Breast epithelium (tissue), 4 donors: ENCODE measurements around the gene SH2D3A. TPM values are rescaled to one million over a fixed set of nuclear protein-coding genes. Genes with fewer than 3 reads are reported as not detected.
A peak's percentile ranks its signal among the peaks of the same experiment; 100 is the strongest.
"Not testable (repeated sequence)": the region's sequence is repeated elsewhere in the genome, so short reads cannot be mapped to it uniquely, and the experiment has no call there.

ENCODE experiments used
- DNase-seq, 2 donors: peaks; one replicate each; pipeline ENCODE4 v3.0.0-alpha.2; 2019; ENCODE audit warnings: low spot score in 2 of 2
- H3K27ac ChIP-seq, 2 donors: fragments of 200-600 bp; sonication (generic) in 1 of 2; one replicate each; pipeline ENCODE4 v1.5.1; 2016 to 2019; ENCODE audit warnings: mild to moderate bottlenecking in 1 of 2
- H3K27me3 ChIP-seq, 2 donors: fragments of 200-600 bp; sonication (generic) in 1 of 2; one replicate each; pipeline versions ENCODE4 v1.5.1 to v1.6.0; 2017 to 2019; ENCODE audit warnings: control low read depth in 1 of 2, mild to moderate bottlenecking in 1 of 2
- H3K36me3 ChIP-seq: fragments of 200-600 bp; one replicate; pipeline ENCODE4 v1.5.1; 2019
- H3K4me1 ChIP-seq, 2 donors: fragments of 200-600 bp; sonication (generic); one replicate each; pipeline ENCODE4 v1.5.1; 2016 to 2019; ENCODE audit warnings: control low read depth in 1 of 2
- H3K4me3 ChIP-seq, 3 donors: fragments of 200-600 bp; sonication (generic); 1 replicate in 2 of 3; 2 replicates in 1 of 3; pipeline ENCODE4 v1.5.1; 2016 to 2019; ENCODE audit warnings: mild to moderate bottlenecking in 3 of 3, moderate library complexity in 2 of 3
- H3K9me3 ChIP-seq, 2 donors: fragments of 200-600 bp; sonication (generic) in 1 of 2; one replicate each; pipeline ENCODE4 v1.5.1; 2016 to 2019; ENCODE audit warnings: control low read depth in 1 of 2
- POLR2A ChIP-seq: fragments of 450-650 bp; IDR thresholded peaks from one replicate; pipeline ENCODE4 v1.6.1; 2016; ENCODE audit warnings: antibody characterized with exemption, mild to moderate bottlenecking, moderate library complexity
- POLR2AphosphoS5 ChIP-seq, 3 donors: sonication (generic); formaldehyde crosslinking; IDR thresholded peaks; one replicate each; pipeline ENCODE4 v1.6.1; 2017; ENCODE audit warnings: antibody characterized with exemption in 3 of 3
- intact Hi-C: fragments of 100-400 bp; cut with DNase I; formaldehyde crosslinking; loops from one replicate; pipeline ENCODE4 v1.15.1; 2023; ENCODE audit warnings: low total_unique reads
- total RNA-seq, 3 donors: library from RNA; depleted of rRNA; stranded (reverse); fragments of >200 nt; gene quantifications; one replicate each; pipeline ENCODE4 v1.1.0, GENCODE V29; 2016
- TF ChIP-seq, protein P1 (sequence below), 3 donors: fragments of 450-650 bp; IDR thresholded peaks; one replicate each; pipeline ENCODE4 v1.5.1; 2016 to 2017; ENCODE audit warnings: antibody characterized with exemption in 3 of 3, mild to moderate bottlenecking in 3 of 3, moderate library complexity in 3 of 3

SH2D3A gene
- total RNA-seq, 3 donors from 2014 or later = 0.96 to 38.2 (median 18.4) TPM

- H3K27me3 ChIP-seq = peaks cover 0 to 6% of the 10 kb centered on the region in 2 donors
- no peaks in the 10 kb centered on the region for H3K36me3 ChIP-seq
- TF ChIP-seq, protein P1, sequence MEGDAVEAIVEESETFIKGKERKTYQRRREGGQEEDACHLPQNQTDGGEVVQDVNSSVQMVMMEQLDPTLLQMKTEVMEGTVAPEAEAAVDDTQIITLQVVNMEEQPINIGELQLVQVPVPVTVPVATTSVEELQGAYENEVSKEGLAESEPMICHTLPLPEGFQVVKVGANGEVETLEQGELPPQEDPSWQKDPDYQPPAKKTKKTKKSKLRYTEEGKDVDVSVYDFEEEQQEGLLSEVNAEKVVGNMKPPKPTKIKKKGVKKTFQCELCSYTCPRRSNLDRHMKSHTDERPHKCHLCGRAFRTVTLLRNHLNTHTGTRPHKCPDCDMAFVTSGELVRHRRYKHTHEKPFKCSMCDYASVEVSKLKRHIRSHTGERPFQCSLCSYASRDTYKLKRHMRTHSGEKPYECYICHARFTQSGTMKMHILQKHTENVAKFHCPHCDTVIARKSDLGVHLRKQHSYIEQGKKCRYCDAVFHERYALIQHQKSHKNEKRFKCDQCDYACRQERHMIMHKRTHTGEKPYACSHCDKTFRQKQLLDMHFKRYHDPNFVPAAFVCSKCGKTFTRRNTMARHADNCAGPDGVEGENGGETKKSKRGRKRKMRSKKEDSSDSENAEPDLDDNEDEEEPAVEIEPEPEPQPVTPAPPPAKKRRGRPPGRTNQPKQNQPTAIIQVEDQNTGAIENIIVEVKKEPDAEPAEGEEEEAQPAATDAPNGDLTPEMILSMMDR (IDR thresholded peaks at IDR 0.05) = no peak
- TF ChIP-seq POLR2AphosphoS5 (IDR thresholded peaks at IDR 0.05) (no peak), POLR2A (no peak)
- H3K4me1 ChIP-seq = no peaks in the 10 kb centered on the region
- no peaks in the 10 kb centered on the region for H3K9me3 ChIP-seq
- H3K27ac ChIP-seq = peak overlapping the region in 1 of 2 donors; percentile 32
- intact Hi-C loops = no loop called here
- no peak overlapping the region for H3K4me3 ChIP-seq
- DNase-seq = no peak
These were observed 56.8 kb downstream of the SH2D3A start for GRCh38 chr19:6710273-6711077.

DNA sequence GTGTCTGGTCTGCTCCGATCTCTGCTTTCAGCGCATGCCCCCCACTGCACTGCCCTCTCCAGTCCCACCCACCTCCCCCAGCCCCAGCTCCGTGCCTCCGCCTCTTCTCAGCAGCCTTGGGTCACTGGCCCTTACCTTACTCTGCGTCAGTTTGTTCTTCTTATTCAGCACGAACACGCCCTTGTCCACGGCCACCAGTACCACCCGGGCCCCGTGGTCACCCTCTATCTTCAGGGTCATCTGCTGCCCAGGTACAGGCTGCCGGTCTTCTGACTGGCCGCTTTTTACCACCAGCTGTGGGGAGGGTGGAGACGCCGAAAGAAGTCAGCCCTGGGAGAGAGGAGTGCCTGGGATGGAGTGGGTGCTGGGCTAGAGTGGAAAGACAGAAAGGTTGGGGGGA lies 57.7 kb downstream of the SH2D3A start:
- intact Hi-C loops = no loop called here
- Histone ChIP-seq H3K36me3 (no peaks in the 10 kb centered on the region), H3K4me3 (no peak overlapping the region), H3K9me3 (no peaks in the 10 kb centered on the region), H3K4me1 (no peaks in the 10 kb centered on the region), H3K27ac (no peak overlapping the region), H3K27me3 (peaks cover 0 to 6% of the 10 kb centered on the region in 2 donors)
- no peak for TF ChIP-seq POLR2A
- TF ChIP-seq, protein P1 (IDR thresholded peaks at IDR 0.05) = no peak
- no peak for TF ChIP-seq POLR2AphosphoS5 (IDR thresholded peaks at IDR 0.05)
- DNase-seq = no peak

DNA sequence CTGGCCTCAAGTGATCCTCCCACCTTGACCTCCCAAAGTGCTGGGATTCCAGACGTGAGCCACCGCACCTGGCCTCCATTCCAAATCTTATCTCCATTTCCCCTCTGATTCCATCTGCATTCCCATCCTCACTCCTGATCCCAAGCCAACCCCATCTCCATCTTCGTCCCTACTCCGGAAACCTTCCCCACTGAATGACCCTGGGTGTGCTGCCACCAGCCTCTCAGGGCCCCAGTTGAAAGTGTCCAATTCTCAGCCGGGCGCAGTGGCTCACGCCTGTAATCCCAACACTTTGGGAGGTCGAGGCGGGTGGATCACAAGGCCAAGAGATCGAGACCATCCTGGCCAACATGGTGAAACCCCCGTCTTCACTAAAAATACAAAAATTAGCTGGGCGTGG lies 58.3 kb downstream of the SH2D3A start:
- H3K36me3 ChIP-seq, H3K27me3 ChIP-seq, intact Hi-C loops, DNase-seq, H3K27ac ChIP-seq, H3K4me3 ChIP-seq, H3K4me1 ChIP-seq, H3K9me3 ChIP-seq: not testable (repeated sequence)

DNA sequence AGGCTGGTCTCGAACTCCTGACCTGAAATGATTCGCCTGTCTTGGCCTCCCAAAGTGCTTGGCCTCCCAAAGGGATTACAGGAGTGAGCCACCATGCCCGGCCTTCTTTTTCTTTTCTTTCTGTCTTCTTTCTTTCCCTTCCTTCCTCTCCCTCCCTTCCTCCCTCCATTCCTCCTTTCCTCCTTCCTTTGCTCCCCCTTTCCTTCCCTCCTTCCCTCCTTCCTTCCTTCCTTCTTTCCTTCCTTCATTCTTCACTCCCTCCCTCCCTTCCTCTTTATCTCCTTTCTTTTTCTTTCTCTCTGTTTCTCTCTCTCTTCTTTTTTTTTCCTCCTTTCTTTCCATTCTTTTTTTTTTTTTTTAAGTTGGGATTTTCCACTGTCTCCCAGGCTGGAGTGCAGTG lies 58.9 kb downstream of the SH2D3A start:
- Histone ChIP-seq H3K9me3 (no peaks in the 10 kb centered on the region), H3K27ac (no peak overlapping the region), H3K27me3 (peaks cover 0 to 6% of the 10 kb centered on the region in 2 donors), H3K4me3 (no peak overlapping the region), H3K36me3 (no peaks in the 10 kb centered on the region), H3K4me1 (no peaks in the 10 kb centered on the region)
- intact Hi-C loops = no loop called here
- no peak for DNase-seq
- TF ChIP-seq, protein P1 (IDR thresholded peaks at IDR 0.05) = no peak
- TF ChIP-seq POLR2A = no peak
- TF ChIP-seq POLR2AphosphoS5 (IDR thresholded peaks at IDR 0.05) = no peak

GRCh38 chr19:6707658-6708018 lies 59.6 kb downstream of the SH2D3A start:
- no peak for TF ChIP-seq POLR2A
- TF ChIP-seq, protein P1 (IDR thresholded peaks at IDR 0.05) = no peak
- no peak for TF ChIP-seq POLR2AphosphoS5 (IDR thresholded peaks at IDR 0.05)
- Histone ChIP-seq H3K27ac (no peak overlapping the region), H3K4me3 (no peak overlapping the region), H3K27me3 (peaks cover 0 to 6% of the 10 kb centered on the region in 2 donors), H3K4me1 (no peaks in the 10 kb centered on the region), H3K9me3 (no peaks in the 10 kb centered on the region), H3K36me3 (no peaks in the 10 kb centered on the region)
- intact Hi-C loops = no loop called here
- DNase-seq = no peak
